Measurements from ENCODE around the gene GRID1.

Gene GRID1

GRCh38 chr10:86368046-86368445 lies 1.5 kb upstream of the GRID1 start:
- ATAC-seq, result no peak

DNA sequence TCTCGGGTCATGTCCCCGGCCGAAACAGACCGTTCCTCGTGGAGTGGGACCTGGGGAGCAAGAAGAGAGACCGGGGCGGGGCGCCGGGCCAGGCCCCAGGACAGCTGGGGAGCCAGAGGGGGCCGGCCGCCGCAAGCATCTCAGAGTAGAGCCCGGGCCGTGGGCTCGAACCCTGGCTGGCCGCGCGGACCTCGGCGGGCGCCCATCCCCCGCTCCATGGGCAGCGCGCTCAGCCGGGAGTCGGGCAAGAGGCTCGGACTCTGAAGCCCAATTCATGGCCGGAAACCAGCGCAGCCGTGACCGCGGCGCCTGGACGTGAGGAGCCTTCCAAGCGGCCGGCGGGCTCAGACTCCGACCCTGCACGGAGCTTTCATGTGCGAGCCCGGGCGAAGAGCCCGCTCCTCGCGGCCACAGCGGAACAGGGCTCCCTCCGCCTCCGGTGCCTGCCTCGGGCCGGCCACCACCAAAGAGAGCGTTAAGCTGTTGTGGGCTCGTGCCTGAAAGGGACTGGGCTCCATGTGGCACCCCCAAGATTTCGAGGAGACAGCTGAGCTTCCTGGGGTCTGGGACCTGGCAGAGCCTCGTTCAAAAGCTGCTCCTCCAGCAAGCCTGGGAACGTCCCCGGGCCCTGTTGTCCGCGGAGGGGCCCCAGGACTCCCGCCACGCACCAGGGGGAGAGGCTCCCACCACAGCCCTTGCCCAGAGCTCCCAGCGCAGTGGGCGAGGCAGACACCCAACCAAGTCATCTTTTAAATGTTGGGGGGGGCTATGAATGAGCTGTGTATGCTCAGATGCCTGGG lies 757 bp upstream of the GRID1 start:
- ATAC-seq, result no peak

DNA sequence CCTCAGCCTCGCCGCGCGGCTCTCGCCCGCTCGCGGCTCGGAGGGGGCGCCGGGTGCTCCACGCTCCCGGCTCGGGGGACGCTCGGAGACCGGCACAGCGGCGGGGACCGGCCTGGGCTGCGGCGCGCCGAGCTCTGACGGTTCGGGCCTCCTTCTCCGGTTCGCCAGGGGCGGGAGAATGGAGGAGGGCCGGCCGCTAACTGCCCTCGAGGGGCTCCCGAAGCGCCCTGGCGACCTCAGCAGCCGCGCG lies 232 bp upstream of the GRID1 start:
- peak; percentile 16 to 23 for ATAC-seq

DNA sequence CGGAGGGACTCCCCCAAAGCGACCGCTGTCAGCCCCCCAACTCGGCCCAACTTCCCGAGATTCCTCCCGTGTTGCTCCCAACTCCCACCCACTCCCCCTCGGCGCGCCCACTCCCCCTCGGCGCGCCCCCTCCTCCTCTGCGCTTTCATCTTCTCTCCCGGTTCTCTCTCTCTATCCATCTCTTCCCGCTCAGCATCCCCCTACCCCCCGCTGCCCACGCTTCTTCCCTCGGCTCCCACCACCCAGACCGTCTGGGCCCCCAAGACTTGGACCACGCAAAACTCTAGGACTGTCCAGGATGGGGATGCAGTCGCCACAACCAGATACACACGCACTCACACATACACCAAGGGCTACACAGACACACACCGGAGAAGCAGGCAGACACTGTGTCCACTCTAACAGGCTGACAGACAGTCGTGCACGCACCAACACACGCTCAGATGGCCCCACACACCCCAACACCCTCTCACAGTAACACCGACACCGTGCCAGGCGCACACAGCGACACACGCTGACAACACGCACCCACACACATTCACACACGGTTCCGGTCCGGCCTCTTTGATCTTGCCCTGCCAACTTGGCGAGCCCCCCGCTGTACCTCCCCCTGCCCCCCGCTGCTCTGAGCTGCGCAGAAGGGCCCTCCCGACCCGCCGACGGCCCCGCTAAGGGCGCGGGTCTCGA lies 1.1 kb downstream of the GRID1 start:
- no peak for ATAC-seq

DNA sequence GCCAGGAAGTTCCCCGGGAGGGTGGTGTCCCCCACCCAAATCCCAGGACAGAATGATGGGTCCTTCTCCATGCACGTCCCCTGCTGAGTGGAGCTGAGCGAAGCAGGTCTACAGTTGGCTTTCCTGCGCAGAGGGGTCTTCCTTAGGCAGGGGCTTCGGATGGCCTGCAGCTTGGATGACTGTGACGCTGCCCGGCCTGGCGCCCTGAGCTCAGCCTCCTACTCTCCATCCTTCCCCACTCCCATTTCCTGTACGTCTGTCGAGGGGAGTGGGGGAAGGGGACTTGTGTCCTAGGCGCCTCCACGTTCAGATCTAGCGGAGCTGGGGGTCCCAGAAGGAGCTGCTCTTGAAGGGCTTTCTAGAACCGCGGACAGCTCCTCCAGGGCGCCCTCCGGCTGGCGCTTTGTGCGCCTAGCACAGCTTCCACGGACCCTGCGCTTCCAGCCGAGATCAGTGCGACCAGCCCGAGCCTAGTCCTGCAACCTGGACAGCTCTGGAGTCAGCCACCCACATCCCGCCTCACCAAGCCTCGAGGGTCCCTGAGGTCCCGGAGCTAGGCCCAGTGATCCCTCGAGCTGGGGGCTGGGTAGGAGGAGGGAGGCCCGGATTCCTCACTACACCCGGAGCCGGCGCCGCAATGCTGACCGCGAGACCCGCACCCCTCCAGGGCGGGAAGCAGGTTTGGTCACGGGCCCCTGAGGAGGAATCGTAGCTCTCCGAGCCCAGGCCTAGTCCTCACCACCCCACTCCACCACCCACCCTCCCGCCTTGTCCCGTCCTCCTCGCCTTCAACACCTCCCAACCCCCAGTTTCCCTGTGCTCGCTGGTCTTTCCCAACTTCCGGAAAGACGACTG lies 1.9 kb downstream of the GRID1 start:
- ATAC-seq, result no peak

- peak in 1 of 2 donors; percentile 42 for ATAC-seq
Measured at GRCh38 chr10:86363833-86364490, 2.6 kb downstream of the GRID1 start.

GRCh38 chr10:86363184-86363832 lies 3.3 kb downstream of the GRID1 start:
- no peak for ATAC-seq

DNA sequence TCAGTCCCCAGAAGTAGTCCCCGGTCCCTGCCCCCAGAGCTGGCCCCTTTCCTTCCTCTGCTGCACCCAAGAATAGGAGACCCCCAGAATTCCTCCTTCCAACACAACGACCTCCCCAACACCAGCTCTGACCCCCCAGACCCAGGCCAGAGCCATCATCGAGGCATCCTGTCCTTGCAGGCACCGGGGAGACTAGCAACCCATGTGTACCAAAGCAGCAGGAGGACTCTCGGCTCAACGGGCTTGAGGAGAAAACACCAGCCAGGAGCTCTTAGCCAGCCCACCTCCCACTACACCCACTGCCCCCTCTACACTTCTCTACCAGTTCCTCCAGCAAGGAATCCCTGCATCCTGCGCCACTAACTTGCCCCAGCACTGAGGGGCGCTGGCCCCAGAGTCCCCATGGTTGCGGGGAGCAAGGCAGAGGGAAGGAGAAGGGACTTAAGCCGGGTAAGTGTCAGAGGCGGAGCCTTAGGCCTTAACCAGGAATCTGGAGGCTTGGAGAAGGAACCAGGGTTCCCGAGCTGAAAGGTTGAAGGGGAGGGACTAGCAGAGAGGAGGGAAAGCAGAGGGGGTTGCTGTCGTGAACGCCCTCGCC lies 3.9 kb downstream of the GRID1 start:
- no peak for ATAC-seq

GRCh38 chr10:86362129-86362527 lies 4.5 kb downstream of the GRID1 start:
- no peak for ATAC-seq

- no peak for ATAC-seq
Measured at GRCh38 chr10:86361156-86362128, 5.2 kb downstream of the GRID1 start.

DNA sequence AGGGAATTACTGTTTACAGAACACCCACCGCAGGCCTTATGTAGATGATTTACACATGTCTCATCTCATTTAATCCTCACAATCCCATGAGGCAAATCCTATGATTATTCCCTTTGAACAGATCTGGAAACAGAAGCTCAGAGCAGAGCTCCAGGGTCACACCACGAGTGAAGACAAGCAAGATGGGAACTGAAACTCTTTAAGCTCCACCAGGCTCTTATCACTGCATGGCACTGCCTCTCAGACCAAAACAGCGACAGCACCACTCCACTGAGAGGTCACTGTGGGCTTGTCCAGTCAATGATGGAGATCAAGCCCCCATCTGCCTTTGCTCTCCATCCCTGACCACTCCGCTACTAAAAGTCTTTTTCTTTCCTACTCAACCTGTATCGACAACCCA lies 5.9 kb downstream of the GRID1 start:
- no peak for ATAC-seq

DNA sequence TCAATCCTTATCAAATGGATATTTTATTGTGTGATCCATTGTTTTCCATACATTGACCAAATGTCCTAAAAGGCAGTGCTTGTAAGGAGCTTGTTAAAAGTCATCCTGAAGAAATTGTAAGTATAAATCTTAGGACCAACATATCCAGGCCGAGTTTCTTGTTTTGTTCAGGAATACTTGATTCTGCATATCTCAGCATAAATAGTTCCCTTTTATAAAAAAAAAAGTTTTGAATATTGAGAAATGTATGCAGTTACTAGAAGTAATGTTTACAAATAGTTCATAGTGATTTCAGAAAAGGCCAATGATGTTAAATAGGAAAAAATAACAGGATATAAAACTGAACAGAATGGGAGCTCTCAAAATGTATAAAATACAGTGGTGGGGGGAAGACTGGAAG lies 6.6 kb downstream of the GRID1 start:
- ATAC-seq, result no peak

GRCh38 chr10:86359111-86359510 lies 7.5 kb downstream of the GRID1 start:
- ATAC-seq, result no peak

DNA sequence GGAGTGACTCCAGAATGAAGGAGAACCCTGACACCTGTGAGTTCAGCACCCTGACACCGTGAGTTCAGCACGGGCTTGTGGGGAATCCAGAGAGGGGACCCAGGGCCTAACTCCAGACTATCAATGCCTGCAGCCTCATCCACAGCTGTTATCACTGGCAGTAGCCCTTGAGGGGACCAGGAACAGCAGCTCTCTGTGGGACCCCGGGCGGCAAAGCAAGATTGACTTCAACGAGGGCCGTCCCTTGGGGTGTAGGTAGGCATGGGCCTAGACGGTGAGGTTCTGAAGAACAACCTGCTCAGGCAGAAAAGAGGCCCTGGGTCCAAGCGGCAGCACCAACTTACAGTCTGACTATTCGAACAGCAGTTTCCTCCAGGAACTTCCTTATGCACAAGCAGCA lies 8.9 kb downstream of the GRID1 start:
- ATAC-seq, result no peak

GRCh38 chr10:86357041-86357440 lies 9.6 kb downstream of the GRID1 start:
- no peak for ATAC-seq

GRCh38 chr10:86356296-86356695 lies 10.3 kb downstream of the GRID1 start:
- no peak for ATAC-seq

- ATAC-seq, result no peak
Measured at GRCh38 chr10:86355571-86356038, 11.0 kb downstream of the GRID1 start.

DNA sequence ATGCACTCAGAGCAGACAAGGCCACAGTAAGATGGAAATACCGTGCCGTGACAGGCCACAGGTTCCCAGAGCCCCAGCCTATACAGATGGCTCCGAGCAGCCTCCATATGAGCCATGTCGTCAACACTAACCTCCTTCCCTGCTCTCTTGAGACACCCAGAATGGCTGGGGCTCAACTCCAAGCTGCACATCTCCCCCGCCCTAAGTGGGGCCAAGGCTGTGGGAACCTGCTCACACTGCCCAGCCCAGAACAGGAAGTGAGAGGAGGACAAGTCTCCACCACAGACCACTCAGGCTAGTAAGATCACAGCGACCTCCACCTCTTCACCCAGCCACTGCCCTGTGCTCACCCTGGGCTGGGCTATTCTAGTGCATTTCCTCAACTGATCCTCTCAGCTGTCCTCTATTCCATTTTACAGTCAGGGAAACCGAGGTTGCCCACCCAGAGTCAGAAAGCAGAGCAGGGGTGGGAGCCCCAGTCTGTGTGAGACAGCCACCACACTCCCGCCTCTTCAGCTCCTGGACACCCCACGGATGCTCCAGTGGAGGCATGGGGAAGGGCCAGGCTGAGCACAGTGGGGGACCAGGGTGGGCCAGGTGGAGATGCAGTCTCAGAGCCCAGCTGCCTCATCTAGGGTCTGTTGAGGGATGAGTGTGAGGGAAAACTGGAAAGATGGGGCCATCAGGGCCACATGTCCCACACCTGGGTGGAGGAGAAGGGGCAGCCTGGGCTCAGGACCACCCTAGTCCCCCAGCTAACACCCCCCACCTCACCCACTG lies 11.6 kb downstream of the GRID1 start:
- no peak for ATAC-seq

- ATAC-seq, result no peak
Measured at GRCh38 chr10:86353506-86354485, 12.8 kb downstream of the GRID1 start.

Data from activated CD4-positive, CD25-positive, alpha-beta regulatory T cell treated with anti-CD3 and anti-CD28 coated beads, Interleukin-2, amount 50 U/mL, for 24 hours (primary cell).